GM10248 (cell line): ENCODE measurements around the gene ZNF555.

Source experiments
- CTCF ChIA-PET: fragments of 300-600 bp; sonication (Branson Sonifier 250); formaldehyde crosslinking; extraction: SDS; loops from one replicate; lab custom pipeline; 2021; ENCODE audit warnings: antibody characterized with exemption; lab: Yijun Ruan, JAX
- POLR2A ChIA-PET: fragments of 350-650 bp; sonication (Branson Sonifier 250); formaldehyde crosslinking; extraction: SDS; loops from one replicate; lab custom pipeline; 2020; ENCODE audit warnings: antibody characterized with exemption; lab: Yijun Ruan, JAX
- DNase-seq: peaks from one replicate; pipeline ENCODE4 v3.0.0; 2012; ENCODE audit errors: extremely low spot score
- TF ChIP-seq, protein P1 (sequence below): IDR thresholded peaks from 2 replicates; pipeline ENCODE4 v1.5.1; 2012; ENCODE audit warnings: mild to moderate bottlenecking, low read depth; ENCODE audit errors: extremely low read depth, missing control alignments, control extremely low read depth

Gene ZNF555

DNA sequence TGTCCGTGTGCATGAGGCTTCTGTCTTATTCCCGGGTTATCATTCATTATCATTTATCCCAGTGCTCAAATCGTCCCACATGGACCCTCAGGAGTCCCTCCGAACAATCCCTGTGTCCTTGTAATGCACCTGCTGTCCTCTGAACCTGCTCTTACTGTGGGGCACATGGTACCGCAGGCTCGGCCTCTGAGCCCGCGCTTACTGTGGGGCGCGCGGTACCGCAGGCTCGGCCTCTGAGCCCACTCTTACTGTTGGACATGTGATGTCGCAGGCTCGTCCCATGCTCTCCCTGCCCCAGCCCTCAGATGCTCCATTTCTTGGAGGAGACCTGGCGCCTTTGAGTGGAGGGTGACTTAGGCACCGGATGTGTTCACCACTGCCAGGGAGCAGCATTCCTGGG, 38.4 kb upstream of the ZNF555 start:
- CTCF ChIA-PET: interaction anchor here (2.5 kb wide), 1 partner anchor 154 kb away, joined by 9 read pairs; no protein-coding TSS in a partner anchor

DNA sequence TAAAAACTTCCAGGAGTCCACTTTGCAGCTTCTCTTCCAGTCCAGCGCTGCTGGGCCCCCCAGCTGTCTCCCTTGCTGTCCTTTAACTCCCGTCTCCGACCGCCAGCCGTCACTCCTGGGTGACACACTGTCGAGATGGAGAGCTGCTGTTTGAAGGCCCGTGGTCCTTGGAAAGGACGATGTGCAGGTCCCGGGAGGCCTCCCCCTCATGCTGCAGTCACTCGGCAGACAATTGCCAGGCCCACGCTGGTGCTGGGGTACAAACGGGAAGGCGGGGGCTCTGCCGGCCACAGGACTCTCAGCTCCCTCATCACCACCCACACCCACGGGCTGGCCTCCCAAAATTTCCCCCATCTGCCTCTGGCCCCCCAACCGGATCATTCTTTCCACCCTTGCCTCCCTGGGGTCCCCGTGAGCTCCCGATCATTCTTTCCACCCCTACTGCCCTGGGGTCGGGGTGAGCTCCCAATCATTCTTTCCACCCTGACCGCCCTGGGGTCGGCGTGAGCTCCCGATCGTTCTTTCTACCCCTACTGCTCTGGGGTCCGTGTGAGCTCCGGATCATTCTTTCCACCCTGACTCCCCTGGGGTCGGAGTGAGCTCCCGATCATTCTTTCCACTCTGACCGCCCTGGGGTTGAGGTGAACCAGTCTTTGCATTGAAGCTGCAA, 37.7 kb upstream of the ZNF555 start:
- POLR2A ChIA-PET: no interaction called here
- TF ChIP-seq, protein P1, sequence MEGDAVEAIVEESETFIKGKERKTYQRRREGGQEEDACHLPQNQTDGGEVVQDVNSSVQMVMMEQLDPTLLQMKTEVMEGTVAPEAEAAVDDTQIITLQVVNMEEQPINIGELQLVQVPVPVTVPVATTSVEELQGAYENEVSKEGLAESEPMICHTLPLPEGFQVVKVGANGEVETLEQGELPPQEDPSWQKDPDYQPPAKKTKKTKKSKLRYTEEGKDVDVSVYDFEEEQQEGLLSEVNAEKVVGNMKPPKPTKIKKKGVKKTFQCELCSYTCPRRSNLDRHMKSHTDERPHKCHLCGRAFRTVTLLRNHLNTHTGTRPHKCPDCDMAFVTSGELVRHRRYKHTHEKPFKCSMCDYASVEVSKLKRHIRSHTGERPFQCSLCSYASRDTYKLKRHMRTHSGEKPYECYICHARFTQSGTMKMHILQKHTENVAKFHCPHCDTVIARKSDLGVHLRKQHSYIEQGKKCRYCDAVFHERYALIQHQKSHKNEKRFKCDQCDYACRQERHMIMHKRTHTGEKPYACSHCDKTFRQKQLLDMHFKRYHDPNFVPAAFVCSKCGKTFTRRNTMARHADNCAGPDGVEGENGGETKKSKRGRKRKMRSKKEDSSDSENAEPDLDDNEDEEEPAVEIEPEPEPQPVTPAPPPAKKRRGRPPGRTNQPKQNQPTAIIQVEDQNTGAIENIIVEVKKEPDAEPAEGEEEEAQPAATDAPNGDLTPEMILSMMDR: no peak
- no peak for DNase-seq
- CTCF ChIA-PET: interaction anchor here (1.1 to 2.5 kb wide), 4 partner anchors 15 to 167 kb away, joined by 3 to 9 read pairs (median 4); no protein-coding TSS in a partner anchor

More for the DNA sequence above, 38.4 kb upstream of the ZNF555 start:
- POLR2A ChIA-PET: no interaction called here
- no peak for DNase-seq
- TF ChIP-seq, protein P1: no peak

DNA sequence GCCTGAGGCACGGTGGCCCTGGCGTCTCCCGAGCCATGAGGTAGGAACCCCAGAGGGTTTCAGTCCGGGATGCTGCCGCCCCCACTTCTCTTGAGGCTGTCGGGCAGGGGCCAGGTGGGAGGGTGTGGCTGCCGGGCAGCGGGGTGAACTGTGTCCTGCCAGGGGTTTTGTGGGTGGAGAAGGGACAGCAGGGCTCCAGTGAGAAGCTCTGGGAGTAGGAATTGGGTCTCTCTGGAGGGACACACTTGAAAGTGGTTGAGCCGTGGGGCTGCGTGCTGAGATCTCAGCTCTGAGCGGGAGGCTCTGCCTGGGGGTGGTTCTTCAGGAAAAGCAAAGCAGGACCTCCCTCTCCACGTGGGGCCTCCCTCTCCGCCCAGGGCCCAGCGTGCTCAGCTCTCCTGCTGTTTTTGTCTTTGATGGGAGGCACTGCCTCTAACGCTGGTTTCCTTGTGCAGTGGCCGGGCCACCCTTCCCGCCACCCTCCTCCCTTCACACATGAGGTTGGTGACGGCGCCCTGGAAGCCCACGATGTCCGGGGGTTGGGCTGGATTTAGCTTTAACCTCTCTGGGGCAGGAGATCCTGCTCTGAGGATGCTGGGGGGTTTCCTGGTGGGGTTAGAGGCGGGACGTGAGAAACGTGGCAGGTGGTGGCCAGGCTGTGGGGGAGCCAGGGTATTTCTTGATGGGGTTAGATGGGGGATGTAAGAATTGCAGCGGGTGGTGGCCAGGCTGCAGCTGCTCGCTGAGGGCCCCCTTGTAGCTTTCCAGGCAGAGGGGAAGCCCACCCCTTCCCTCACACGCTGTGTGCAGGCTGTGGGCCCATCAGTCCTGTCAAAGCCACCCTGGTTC, 36.9 kb upstream of the ZNF555 start:
- ChIA-PET POLR2A (no interaction called here), CTCF (interaction anchor here (1.1 to 2.5 kb wide), 4 partner anchors 15 to 168 kb away, joined by 3 to 9 read pairs (median 4); no protein-coding TSS in a partner anchor)
- TF ChIP-seq, protein P1: no peak
- DNase-seq: no peak

DNA sequence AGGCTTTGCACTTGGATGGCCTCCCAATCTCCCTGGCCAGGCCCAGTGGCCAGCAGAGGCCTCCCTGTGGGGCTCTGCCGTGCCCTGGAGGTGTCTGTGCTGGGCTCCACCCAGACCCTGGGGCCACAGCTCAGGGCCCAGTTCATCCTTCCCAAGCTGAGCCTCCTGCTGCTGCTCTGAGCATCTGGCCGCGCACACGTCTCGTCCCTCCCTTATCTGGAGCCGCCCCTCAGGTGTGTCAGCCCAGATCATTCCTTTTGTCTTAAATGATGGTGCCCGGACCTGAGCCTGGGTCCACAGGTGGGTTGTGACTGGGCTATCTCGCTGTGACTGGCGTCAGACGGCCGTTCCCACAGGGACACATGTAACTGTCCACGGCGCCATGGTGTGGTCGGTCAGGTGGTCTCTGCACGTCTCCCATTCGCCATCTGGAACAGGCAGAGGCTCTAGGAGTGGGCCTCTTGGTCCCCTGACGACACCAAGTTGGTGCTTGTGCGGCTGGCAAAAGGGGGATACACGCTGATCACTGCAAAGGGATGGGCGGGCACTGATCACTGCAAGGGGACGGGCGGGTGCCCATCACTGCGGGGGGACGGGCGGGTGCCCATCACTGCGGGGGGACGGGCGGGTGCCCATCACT, 35.9 kb upstream of the ZNF555 start:
- TF ChIP-seq, protein P1: no peak
- POLR2A ChIA-PET: no interaction called here
- CTCF ChIA-PET: interaction anchor here (1.4 to 2.5 kb wide), 2 partner anchors 16 to 157 kb away, joined by 3 to 9 read pairs; no protein-coding TSS in a partner anchor
- DNase-seq: no peak

DNA sequence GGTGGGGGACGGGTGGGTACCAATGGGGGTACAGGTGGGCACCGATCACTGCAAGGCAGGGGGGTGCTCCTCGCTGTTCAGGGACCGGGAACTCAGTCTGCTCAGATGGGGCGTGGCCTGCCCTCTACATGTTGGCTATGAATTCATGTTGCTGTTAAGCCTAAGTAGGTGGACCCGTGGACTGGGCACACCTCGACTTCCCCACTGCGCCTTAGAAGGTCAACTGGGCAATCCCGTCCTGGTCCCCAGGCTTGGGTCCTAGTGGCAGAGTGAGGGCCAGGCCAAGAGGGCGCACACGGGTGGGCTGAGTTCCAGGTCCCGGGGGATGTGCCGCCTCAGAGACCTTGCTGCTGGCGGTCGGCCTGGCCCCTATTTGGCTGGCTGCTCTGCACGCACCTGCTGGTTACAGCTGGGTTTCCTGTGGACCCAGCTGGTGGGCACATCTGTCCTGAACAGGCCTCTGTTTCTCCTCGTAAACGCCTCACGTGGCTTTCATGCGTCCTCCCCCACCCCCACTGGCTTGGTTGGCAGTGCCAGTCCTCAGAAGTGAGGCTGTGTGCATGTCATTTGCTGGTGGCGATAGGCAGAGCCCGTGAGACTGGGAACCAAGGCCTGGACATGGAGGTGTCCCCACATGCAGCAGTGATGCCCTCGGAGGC, 35.2 kb upstream of the ZNF555 start:
- TF ChIP-seq, protein P1: no peak
- POLR2A ChIA-PET: no interaction called here
- DNase-seq: no peak
- CTCF ChIA-PET: no interaction called here
